ENCODE results near the gene HIBADH.

DNA sequence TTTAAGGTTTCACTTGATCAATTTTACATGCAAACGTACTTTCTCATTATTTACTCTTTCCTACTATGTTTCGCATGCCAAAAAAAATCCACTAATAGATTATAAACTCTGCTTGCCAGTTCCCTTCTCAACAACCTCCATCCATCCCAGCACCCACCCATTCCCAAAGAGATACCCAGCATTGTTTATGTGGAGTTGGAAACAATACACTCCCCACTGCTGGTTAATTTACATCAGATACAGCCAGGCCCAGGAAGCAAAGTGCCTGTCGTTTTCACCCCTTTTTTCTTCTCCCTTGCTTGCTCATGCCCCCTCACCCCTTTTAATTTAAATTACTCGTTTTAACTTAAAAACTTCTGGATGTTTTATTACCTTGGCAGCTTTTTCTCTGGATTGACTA is 59.9 kb downstream of the HIBADH start:
- TF ChIP-seq POLR2AphosphoS5 (IDR thresholded peaks at IDR 0.05; ENCODE audit: low read depth, low read length) (no peak), SIN3A (IDR thresholded peaks at IDR 0.05; ENCODE audit: borderline replicate concordance, insufficient read depth, low read length) (no peak)
